Measurements from ENCODE around the gene TRMT10C. TPM values are rescaled to one million over a fixed set of nuclear protein-coding genes. Genes with fewer than 3 reads are reported as not detected.
"Not testable (repeated sequence)": the region's sequence is repeated elsewhere in the genome, so short reads cannot be mapped to it uniquely, and the experiment has no call there.

TRMT10C gene
- total RNA-seq, 1 donor from 2014 or later = 15.1 TPM

DNA sequence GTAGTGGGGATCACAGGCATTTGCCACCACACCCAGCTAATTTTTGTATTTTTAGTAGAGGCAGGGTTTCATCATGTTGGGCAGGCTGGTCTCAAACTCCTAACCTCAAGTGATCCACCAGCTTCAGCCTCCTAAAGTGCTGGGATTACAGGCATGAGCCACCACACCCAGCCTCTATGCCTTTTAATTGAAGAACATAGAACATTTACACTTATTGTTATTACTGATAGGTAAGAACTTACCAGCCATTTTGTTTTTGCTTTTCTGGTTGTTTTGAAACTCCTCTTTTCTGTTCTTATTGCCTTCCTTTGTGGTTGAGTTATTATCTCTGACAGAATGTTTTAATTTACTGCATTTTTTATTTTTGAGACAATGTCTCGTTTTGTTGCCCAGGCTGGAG lies 41.5 kb downstream of the TRMT10C start:
- H3K27ac ChIP-seq = no peak overlapping the region
- no peaks in the 10 kb centered on the region for H3K4me1 ChIP-seq
- H3K9me3 ChIP-seq = no peaks in the 10 kb centered on the region
- intact Hi-C loops (cut with DNase I) = no loop called here
- TF ChIP-seq, protein P1, sequence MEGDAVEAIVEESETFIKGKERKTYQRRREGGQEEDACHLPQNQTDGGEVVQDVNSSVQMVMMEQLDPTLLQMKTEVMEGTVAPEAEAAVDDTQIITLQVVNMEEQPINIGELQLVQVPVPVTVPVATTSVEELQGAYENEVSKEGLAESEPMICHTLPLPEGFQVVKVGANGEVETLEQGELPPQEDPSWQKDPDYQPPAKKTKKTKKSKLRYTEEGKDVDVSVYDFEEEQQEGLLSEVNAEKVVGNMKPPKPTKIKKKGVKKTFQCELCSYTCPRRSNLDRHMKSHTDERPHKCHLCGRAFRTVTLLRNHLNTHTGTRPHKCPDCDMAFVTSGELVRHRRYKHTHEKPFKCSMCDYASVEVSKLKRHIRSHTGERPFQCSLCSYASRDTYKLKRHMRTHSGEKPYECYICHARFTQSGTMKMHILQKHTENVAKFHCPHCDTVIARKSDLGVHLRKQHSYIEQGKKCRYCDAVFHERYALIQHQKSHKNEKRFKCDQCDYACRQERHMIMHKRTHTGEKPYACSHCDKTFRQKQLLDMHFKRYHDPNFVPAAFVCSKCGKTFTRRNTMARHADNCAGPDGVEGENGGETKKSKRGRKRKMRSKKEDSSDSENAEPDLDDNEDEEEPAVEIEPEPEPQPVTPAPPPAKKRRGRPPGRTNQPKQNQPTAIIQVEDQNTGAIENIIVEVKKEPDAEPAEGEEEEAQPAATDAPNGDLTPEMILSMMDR (IDR thresholded peaks at IDR 0.05) = no peak
- no peaks in the 10 kb centered on the region for H3K36me3 ChIP-seq
- no peak overlapping the region for H3K4me3 ChIP-seq
- ATAC-seq = no peak
- DNase-seq = no peak
- H3K27me3 ChIP-seq = no peaks in the 10 kb centered on the region

GRCh38 chr3:101605398-101605797 lies 43.7 kb downstream of the TRMT10C start:
- H3K4me3 ChIP-seq; H3K36me3 ChIP-seq; intact Hi-C loops (cut with DNase I); DNase-seq; H3K27me3 ChIP-seq; H3K9me3 ChIP-seq; ATAC-seq; H3K27ac ChIP-seq; H3K4me1 ChIP-seq: not testable (repeated sequence)

- Histone ChIP-seq H3K27ac (no peak overlapping the region), H3K4me3 (no peak overlapping the region), H3K36me3 (no peaks in the 10 kb centered on the region), H3K9me3 (no peaks in the 10 kb centered on the region), H3K4me1 (no peaks in the 10 kb centered on the region), H3K27me3 (no peaks in the 10 kb centered on the region)
- intact Hi-C loops (cut with DNase I) = no loop called here
- TF ChIP-seq, protein P1 (IDR thresholded peaks at IDR 0.05) = no peak
- no peak for ATAC-seq
- DNase-seq = no peak
Observed at GRCh38 chr3:101611023-101611422, 49.4 kb downstream of the TRMT10C start.

DNA sequence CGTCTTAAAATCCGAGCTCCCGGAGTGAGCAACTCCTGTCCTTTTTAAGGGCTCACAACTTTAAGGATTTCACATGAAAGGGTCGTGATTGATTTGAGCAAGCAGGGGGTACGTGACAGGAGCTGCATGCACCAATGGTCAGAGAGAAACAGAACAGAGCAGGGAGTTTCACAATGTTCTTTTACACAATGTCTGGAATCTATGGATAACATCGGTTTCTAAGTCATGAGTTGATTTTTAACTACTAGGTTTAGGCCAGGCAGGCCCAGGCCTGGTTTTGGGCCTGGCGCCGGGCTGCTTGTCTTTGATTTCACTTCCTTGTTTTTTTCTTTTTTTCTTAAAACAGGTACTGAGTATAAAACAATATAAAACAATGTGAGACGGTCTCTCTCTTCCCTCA lies 51.3 kb downstream of the TRMT10C start:
- H3K27ac ChIP-seq; DNase-seq; H3K36me3 ChIP-seq; H3K4me3 ChIP-seq; H3K4me1 ChIP-seq; H3K27me3 ChIP-seq; ATAC-seq; H3K9me3 ChIP-seq; intact Hi-C loops (cut with DNase I): not testable (repeated sequence)

DNA sequence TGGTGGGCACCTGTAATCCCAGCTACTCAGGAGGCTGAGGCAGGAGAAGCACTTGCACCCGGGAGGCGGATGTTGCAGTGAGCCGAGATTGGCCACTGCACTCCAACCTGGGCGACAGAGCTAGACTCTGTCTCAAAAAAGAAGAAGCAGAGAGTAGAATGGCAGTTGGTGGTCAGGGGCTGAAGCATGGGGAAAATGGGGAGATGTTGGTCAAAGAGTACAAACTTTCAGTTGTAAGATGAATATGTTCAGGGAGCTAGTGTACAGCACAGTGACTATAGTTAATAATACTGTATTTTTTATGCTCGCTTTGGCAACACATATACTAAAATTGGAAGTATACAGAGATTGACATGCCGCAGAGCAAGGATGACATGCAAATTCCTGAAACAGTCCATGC lies 53.9 kb downstream of the TRMT10C start:
- ATAC-seq (no peak), DNase-seq (no peak)
- Histone ChIP-seq H3K36me3 (no peaks in the 10 kb centered on the region), H3K4me1 (no peaks in the 10 kb centered on the region), H3K4me3 (no peak overlapping the region), H3K27ac (no peak overlapping the region), H3K9me3 (no peaks in the 10 kb centered on the region), H3K27me3 (no peaks in the 10 kb centered on the region)
- TF ChIP-seq, protein P1 (IDR thresholded peaks at IDR 0.05) = no peak
- intact Hi-C loops (cut with DNase I) = no loop called here

Other genes with a start within 250 kb of the TRMT10C start
- 0.29 TPM for gene IMPG2, start 241.3 kb upstream of the TRMT10C start, total RNA-seq
- gene SENP7, start 48.7 kb upstream of the TRMT10C start, total RNA-seq = 20.0 TPM
- 141 TPM for gene PCNP, start 12.3 kb downstream of the TRMT10C start, total RNA-seq
- 22.8 TPM for gene ZBTB11, start 115.3 kb downstream of the TRMT10C start, total RNA-seq
- gene RPL24, start 124.8 kb downstream of the TRMT10C start, total RNA-seq = 821 TPM
- gene CEP97, start 162.7 kb downstream of the TRMT10C start, total RNA-seq = 7.6 TPM
- gene NXPE3, start 217.3 kb downstream of the TRMT10C start, total RNA-seq = 15.9 TPM

Data from upper lobe of right lung (tissue), 1 donor.